Measurements from ENCODE around the gene NID2. TPM values are rescaled to one million over a fixed set of nuclear protein-coding genes. Genes with fewer than 3 reads are reported as not detected.

NID2 gene
- total RNA-seq, 2 donors from 2014 or later = 29.4 to 42.1 TPM

DNA sequence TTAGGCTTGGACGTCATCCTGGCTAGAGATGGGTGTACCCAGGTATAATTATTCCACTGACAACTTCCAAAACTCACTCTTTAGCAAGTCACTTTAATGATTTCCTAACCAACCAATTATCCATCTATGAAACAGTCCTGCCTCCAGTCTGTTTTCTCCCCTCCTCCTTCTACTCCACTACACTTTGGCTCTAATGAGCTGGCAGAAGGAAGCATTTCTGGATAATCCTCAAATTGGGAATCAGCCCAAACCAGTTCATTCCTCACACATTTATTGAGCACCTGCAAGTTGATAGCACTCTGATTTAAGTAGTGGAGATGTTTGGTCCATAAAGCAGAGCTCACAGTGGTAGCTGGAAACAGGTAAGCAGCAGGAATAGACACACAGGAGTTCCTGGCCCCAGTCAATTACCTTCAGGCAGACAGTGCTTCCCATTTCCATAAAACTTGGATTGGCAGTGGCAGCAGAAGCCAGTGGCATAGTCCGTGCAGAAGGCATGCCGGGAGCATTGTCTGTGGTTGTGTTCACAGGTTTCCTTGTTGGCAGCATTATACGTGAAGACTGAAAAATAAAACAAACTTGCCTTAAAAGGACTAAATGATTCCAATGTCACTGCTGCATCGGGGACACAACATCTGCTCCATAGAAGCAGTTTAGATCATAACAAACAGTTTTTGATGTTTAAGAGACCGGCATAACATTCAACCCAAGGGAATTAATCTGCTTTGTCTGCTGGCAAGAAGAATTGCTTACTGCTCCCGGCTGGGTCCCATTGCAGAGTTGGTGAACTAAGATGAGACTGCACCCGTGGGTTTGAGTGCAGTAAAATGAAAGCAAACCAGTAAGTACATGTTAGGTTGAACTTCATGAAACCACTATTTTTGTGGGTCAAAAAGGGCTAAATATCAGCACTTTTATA is 26.2 kb downstream of the NID2 start:
- intact Hi-C loops (cut with DNase I) = no loop called here
- DNase-seq = no peak
- ATAC-seq = peak in 1 of 2 donors; percentile 31

DNA sequence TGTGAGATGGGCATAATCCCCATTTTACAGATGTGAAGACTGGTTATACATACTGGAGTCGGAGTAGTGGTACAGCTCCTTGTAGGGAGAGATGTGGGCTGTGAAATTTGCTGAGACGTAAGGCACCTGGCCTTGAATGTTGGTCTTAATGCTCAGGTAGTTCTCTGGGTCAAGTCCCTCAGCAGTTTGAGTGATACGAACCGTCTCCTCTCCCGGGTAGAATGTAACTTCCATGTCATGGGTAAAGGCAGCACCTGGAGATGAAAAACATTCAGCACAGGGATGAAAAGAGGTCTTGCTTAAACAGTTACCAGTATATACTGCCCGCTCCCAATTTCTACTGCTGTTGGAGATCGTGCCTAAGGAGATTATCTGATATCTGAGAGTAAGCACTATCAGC is 28.3 kb downstream of the NID2 start:
- ATAC-seq (no peak), DNase-seq (no peak)
- intact Hi-C loops (cut with DNase I) = no loop called here

DNA sequence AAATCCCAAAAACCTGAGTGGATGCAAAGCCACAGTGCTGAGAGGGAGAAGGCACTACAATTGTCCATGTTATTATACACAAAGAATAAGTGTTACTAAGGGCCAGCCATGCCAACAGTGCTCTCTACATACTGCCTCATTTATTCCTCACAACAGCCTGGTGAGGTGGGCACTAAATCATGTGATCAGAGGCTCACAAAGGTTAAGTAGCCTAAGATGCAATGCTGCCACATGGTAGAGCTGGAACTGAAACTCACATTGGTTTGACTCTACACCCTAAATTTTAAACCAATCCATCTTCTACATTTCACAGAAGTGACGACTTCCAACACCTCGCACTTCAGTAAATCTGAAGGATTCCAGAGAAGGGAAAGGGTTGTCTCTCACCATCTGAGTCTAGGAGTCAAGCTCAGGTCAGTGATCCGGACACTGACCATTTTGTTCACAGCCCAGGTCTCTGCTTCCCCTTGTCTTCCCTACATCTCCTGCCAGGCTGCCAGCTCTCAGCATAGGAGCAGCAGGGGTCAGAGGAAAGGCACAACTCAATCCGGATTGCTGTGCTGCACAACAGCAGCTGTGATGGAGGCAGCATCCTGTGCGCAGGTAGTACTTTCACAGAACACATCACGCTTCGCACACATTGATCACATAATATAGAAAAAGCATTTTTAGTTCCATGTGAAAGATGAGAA is 29.6 kb downstream of the NID2 start:
- no peak for ATAC-seq
- DNase-seq = no peak
- intact Hi-C loops (cut with DNase I) = no loop called here

DNA sequence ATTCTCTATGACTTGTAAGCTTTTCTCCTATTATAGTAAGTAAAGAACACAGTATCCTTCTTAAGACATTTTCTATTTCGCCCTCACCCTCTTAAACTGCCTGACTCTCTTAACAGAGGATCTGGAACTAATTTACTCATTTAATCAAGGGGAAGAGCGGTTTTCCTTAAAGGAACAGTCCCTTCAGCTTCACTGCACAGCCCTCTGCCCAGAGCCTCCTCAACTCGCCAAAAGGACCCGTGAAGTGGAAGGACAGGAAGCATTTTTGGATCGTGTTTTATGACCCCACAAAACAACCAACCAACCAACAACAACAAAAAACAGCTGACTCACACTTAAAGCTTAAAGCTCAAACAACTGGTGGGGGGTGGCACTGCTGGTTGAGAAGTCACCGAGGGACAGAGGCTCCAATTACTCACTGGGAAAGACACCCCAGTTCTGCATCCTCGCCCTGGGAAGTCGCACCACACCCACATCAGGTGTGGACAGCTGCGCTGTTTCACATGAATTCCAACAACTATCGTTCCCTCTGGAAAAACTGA is 35.7 kb downstream of the NID2 start:
- intact Hi-C loops (cut with DNase I) = no loop called here
- DNase-seq (no peak), ATAC-seq (peak in 1 of 2 donors; percentile 16)

DNA sequence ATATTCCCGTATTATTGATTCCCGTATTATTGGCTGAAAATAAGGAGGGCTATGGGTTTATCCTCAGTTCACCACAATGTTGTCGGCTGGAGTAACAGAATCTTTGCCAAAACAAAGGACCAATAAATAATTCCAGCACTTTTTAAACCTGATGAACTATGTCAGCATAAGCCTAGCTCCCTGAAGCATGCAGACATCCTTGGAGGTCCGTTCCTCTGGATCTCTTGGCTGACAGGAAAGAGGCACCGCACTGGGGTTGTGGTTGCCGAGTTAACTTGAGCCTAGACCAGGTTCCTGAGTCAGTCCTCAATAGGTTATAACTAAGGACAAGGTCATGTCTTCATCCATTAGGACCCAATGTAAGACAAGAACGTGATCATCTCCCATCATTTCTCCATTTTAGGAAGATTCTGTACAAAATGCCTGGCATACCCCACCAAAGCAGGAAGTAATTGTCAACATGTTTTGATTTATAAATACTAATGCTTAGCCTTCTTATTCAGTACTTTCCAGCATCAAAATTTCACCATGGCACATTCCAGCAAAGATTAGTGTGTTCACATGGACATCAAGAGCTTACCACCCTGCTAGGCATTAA is 36.6 kb downstream of the NID2 start:
- intact Hi-C loops (cut with DNase I) = no loop called here
- ATAC-seq = peak; percentile 17 to 62
- DNase-seq = no peak

DNA sequence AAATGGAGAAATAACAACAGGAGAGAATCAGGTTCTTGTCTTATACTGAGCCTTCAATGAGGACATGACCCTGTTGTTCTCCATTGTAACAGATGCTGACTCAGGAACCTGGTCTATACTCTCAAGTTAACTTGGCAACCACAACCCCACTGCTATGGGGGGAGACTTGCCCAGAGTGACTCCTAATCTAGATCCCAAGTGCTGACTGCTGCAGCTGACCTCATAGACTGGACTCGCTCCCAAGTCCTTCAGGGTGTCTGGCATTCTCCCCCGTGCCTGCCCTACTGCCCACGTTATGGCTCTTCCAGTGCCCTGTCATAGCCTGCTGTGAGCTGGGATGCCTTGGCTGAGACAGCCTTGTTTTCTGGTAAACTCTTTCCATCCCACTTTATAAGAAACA is 37.1 kb downstream of the NID2 start:
- ATAC-seq (peak; percentile 95 to 97), DNase-seq (peak; percentile 81)
- intact Hi-C loops (cut with DNase I) = no loop called here

DNA sequence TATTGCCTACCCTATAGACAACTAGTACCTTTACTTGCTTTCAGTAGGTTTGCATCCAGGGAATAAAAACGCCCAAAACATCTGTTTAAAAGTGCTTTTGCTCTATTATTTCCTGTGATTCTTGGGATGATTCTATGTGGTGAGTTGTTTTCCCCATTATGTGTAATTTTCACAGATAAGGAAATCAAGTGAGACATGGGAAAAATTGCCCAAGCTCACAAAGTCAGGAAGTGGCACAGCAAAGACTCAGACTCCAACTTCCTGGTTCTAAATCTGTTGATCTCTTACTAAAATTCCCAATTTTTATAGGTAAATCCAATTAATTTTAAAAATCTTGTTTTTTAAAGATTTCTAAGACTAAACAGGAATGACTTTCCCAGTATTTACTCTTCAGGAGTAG is 39.0 kb downstream of the NID2 start:
- no peak for ATAC-seq
- no peak for DNase-seq
- intact Hi-C loops (cut with DNase I) = no loop called here

DNA sequence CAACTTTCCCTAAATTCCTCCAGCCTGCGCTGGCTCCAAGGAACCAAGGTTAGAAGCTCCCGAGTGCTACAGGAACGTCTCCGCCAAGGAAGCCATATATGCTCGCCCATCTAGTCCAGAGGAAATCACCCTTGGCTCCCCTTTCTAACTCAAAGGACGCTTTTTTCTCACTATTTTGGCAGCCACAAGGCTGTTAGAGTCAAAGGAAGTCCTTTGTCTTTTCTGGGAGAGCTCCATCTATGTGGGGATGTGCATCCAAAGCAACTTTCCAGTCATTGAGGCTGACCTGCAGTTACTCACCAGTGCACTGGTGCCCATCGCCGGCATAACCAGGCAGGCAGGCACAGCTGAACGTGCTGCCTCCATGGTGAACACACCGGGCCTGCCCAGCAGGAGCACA is 42.0 kb downstream of the NID2 start:
- ATAC-seq = no peak
- DNase-seq = no peak
- intact Hi-C loops (cut with DNase I) = no loop called here

DNA sequence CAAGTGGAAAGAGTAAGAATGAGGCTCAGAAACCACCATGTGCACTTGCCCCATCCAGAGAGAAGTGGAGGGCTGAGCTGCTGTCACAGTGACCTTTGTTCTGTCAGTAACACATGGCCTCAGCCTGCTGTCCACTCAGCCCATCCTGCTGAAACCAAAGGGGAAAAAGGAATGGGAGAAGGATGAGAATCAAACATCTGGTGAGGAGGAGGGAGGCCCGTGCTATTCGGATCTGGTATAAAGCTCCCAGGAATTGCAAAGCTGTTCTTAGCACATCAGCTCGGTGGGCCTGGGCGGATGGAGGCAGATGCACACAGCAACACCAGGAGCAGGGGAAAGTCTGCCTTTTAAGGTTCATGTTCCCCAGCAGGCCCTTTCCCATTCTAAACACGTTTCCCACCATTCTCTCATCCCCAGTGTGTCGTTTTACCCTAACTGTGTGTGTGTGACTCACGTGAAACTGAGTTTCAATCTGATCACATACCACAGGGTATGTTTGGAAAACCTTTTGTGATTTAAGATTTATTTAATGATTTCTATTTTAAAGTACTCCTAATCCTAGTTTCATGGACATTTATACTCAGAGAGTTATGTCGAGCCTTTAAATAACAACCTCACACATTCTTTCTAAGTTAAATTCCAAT is 42.7 kb downstream of the NID2 start:
- peak in 1 of 2 donors; percentile 15 for ATAC-seq
- intact Hi-C loops (cut with DNase I) = no loop called here
- DNase-seq = no peak

DNA sequence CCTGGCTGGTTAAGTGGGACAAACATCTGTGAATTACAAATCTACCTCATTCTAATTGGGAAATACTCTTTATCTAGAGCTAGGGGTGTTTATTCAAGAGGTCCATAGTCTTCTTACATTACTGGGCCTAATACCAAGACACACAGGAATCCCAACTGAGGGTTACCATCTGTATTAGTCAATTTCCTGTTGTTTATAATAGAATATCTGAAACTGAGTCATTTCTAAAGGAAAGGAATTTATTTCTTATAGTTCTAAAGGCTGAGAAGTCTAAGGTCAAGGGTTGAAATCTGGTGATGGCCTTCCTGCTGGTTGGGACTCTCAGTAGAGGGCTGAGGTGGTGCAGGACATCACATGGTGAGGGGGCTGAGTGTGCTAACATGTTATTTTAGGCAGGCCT is 43.5 kb downstream of the NID2 start:
- DNase-seq (no peak), ATAC-seq (peak in 1 of 2 donors; percentile 69)
- intact Hi-C loops (cut with DNase I) = no loop called here

DNA sequence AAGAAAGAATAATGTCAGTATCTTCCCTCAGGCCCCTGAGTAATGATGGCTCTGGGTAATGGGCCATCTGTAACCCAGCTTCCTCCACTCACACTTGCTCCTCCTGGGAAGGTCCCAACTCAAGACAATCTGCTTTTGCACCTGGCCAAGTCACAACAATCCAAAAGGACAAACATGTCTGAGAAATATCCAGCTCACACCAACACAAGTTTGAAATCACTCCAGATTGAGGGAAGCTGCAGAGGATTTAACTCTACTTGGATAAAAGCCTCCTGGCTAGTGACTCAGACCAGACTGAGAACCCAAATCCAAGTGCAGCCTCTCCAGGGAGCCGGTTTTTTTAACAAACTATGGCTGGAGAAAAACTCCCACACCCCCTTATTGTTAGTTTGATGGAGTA is 45.3 kb downstream of the NID2 start:
- DNase-seq = no peak
- peak; percentile 60 to 73 for ATAC-seq
- intact Hi-C loops (cut with DNase I) = no loop called here

DNA sequence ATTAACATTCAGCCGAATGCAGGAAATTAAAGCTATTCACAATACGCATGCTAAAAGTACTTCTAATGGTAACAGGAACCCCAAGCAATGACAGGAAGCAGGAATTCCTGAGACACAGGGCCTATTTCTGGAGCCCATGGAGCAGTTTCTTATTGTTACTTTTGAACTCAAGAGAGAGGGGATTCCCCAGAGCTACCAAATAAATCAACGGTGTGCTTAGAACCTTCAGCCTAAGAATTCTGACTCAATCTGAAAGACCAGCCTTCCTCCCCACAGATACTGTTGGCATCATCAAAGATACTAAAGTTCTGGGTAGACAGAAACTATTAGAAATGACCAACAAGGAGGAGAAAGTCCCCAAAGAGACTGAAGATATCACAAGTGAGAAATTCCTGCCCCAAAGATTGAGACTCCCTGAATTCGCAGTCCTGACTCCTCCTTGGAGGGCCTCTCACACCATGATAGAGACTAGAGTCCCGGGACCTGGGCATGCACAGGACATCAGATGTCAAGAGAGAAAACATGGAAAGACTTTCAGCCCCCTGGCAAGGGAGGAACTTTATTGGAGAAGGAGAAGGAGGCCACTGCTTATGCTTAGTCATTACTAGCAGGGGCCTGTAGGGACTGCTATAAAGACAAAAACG is 46.8 kb downstream of the NID2 start:
- DNase-seq = no peak
- intact Hi-C loops (cut with DNase I) = no loop called here
- ATAC-seq = no peak

DNA sequence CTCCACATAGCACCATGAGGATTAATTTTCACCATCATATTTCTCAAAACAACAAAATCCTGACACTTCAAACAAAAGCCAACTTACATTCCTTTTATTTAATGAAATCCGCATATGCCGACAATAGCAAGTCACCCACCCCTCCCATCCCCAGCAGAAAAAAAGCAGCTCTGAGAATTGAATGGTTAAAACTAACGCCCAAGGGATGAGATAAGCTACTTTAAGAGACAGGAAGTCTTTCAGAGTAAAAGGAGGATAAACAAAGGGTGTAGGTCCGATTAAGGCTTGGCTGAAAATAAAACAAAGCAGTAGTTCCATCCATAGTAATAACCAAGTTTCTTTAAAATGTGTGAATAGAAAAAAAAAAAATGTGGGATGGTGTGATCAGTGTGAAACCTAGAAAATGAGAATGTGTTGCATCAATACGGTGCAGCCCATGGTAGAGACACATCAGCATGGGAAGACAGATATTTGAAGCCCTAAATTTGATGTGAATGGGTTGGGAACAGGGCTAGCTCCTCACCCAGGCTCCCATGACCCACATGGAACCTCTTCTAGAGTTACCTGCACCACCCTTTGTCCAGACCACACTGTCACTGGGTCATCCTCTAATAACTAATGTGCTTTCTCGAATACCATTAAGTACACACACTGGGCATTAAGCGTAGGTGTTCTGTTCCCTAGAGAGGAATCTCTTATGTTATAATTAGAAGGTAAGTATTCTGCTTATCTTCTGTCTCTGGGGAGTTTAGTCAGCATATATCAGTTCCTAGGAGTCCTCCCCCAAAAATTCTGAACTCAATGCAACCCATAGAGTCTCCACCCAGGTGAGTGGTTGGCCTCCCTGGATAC is 47.8 kb downstream of the NID2 start:
- DNase-seq = no peak
- intact Hi-C loops (cut with DNase I) = no loop called here
- ATAC-seq = peak in 1 of 2 donors; percentile 12

DNA sequence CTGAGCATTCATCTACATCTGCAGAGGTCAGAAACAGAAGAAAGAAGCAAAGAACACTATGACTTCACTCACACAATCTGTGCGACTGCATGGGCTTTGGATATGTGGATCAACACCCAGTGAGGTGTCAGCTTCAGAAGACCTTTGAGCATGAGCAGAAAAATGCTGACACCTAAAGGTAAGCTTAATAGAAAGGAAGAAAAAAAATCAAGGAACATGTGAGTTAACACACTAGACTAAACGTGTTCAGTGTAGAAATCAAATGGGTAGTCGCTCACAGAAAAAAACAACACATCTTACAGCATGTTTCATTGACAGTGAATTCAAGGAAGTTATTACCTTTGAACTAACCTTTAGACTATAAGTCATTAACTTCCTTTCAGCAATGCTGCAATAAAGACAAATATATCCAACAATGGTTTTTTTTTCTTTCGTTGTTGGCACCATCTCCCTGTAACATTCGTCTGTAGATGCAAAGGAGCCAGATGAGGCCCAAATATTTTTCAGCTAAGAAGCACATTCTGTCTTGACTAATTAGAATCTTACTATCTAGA is 48.6 kb downstream of the NID2 start:
- DNase-seq (no peak), ATAC-seq (no peak)
- intact Hi-C loops (cut with DNase I) = no loop called here

DNA sequence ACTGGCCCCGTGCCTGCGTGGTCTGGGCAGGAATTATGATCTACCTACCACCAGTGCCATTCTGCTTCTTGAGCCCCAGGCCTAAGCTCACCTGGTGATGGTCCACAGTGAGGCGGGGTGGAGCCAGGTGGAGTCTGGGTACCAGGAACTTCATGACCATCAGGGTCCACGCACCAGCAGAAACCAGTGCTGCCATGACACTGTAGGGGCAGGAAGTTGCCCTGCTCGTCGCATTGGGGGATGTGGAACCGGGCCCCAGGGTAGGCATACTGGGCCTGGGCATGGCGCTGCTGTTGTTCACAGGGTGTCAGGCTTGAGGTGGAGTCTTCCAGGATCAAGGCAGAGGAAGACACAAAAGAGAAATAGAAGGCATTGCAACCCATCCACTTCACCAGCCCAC is 49.9 kb downstream of the NID2 start:
- ATAC-seq (no peak), DNase-seq (no peak)
- intact Hi-C loops (cut with DNase I) = no loop called here

DNA sequence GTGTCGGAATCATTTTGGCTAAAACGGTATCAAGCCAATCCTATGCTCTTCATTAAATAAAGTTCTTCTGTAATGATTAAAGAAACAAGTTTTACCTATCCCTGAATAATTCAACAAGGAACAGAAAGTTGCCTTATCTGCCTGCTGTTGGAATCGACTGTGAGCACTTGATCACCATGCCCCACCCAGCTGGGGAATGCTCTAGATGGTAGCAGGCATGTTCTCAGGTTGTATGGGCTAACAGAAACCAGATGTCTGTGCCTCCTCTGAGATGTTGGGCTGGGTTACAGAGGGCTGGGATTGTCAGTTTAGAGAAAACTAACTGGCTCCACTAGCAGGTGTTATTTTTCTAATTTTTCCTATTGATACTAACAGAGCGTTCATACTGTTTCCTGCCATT is 50.6 kb downstream of the NID2 start:
- intact Hi-C loops (cut with DNase I) = no loop called here
- ATAC-seq = no peak
- no peak for DNase-seq

DNA sequence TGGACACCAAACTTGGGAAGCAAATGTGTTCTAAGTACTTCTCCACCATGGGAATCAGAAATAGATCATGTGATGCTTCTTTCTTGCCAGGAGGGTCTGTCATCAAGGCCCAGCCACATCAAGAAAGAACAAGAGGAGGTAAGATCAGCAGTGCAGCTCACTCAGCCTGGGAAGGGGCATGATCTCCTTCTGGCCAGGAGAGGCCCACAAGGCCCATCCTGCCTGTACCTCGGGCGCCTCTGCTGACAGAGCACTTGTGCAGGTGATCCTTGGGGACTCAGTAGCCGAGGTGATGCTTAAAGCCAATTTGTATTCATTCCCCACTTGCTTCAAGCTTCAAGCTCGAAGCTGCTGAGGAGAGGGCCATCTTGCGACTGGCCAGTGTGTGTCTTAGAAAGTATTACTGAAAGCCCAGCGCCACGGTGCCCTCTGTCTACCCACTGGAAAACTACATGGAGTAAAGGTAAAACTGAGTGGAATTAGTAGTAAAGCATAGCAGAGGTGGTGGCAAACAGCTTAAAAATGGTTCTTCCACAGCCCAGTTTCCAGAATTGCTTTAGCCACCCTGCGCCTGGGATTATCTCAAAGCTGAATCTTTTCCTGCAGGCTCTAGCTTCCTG is 53.3 kb downstream of the NID2 start:
- intact Hi-C loops (cut with DNase I) = no loop called here
- no peak for DNase-seq
- peak in 1 of 2 donors; percentile 31 for ATAC-seq

Data from left cardiac atrium (tissue), 4 donors.